ENCODE data around the gene ZNF474.

DNA sequence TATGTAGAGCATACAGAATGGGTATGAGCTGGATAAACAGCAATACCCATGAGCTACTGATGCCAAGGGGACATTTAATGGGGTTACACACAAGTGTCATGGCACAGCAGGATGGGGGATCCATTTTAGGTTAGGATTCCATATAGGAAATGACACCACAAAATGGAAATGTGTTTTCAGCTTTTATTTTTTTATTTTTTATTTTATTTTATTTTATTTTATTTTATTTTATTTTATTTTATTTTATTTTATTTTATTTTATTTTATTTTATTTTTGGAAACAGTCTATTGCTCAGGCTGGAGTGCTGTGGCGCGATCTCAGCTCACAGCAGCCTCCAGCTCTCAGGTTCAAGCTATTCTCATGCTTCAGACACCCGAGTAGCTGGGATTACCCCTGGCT, 11.6 kb downstream of the ZNF474 start:
- TF ChIP-seq, protein P1, sequence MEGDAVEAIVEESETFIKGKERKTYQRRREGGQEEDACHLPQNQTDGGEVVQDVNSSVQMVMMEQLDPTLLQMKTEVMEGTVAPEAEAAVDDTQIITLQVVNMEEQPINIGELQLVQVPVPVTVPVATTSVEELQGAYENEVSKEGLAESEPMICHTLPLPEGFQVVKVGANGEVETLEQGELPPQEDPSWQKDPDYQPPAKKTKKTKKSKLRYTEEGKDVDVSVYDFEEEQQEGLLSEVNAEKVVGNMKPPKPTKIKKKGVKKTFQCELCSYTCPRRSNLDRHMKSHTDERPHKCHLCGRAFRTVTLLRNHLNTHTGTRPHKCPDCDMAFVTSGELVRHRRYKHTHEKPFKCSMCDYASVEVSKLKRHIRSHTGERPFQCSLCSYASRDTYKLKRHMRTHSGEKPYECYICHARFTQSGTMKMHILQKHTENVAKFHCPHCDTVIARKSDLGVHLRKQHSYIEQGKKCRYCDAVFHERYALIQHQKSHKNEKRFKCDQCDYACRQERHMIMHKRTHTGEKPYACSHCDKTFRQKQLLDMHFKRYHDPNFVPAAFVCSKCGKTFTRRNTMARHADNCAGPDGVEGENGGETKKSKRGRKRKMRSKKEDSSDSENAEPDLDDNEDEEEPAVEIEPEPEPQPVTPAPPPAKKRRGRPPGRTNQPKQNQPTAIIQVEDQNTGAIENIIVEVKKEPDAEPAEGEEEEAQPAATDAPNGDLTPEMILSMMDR (IDR thresholded peaks at IDR 0.05) = no peak
- TF ChIP-seq POLR2A (IDR thresholded peaks at IDR 0.05) = no peak
- no peak for TF ChIP-seq POLR2AphosphoS5 (IDR thresholded peaks at IDR 0.05)
- TF ChIP-seq EP300 (IDR thresholded peaks at IDR 0.05) = no peak
